CD4-positive, alpha-beta T cell treated with Interleukin-10 for 1 hour (primary cell): ENCODE measurements around the gene CD70.
A peak's percentile ranks its signal among the peaks of the same experiment; 100 is the strongest.
"Not testable (repeated sequence)": the region's sequence is repeated elsewhere in the genome, so short reads cannot be mapped to it uniquely, and the experiment has no call there.

Experiments
- DNase-seq: peaks from one replicate; pipeline ENCODE4 v3.0.0-alpha.2; 2020

Gene CD70

DNA sequence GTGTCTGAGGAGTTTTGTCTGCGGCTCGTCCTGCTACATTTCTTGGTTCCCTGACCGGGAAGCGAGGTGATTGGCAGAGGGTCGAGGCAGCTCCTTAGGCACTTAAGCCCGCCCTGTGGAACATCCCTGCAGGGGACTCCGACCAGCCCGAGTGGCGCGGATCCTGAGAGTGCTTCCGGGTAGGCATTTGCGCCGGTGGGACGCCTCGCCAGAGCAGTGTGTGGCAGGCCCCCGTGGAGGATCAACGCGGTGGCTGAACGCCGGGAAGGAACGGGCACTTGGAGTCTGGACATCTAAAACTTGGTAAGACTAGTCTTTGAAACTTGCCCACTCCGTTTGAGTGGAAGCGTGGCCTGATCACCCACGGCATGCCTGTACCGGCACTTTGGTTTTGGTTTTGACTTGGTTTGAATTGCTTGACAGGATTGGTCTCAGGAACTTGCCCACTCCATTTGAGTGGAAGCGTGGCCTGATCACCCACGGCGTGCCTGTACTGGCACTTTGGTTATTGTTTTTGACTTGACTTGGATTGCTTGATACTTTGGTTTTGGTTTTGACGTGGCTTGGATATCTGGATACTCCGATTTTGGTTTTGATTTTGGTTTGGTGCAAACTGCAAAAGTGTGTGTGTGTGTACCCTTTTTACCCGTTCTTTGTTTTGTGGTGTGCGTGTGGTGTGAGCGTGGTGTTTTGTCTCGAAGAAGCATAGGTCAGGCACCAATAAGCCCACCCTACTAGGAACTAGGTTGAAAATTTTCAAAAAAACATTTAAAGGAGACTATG is 6.7 kb upstream of the CD70 start:
- DNase-seq: not testable (repeated sequence)

DNA sequence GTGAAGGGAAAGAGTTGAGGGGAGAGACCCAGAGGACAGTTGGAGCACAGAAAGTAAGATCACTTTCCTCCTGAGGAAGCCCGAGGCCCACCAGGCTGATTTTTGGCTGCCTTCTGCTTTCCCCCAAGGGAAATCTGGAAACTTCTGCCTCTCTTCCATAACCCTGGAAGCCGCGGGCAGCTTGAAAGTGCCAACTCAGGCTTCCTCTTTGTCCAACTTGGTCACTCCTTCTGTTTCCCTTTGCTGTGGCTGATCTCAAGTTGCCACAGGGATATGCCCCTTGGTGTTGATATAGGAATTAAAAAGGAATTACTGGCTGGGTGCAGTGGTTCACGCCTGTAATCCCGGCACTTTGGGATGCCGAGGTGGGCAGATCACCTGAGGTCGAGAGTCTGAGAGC is 5.7 kb upstream of the CD70 start:
- no peak for DNase-seq

DNA sequence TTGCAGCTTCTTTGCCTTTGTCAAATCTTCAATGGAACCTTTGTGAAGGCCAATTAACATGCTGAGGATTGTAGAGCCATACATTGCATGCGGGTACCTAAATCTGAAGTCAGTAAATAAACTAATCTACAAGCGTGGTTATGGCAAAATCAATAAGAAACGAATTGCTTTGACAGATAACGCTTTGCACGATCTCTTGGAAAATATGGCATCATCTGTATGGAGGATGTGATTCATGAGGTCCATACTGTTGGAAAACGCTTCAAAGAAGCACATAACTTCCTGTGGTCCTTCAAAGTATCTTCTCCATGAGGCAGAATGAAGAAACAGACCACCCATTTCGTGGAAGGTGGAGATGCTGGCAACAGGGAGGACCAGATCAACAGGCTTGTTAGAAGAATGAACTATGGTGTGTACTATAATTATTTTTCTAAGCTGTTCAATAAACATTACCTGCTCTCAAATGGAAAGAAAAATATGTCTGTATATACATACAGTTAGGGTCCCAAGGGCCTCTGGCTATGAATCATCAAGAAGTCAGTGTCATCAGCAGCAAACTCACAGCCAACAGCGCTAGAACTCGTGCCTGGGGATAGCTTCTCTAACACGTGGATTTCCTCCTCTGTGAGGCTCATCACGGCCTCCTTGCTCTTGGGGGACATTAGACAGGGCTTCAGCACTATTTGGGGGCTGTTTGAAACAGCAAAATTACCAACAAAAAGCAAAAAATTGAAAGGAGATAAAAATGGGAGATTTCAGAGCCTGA is 2.9 kb upstream of the CD70 start:
- DNase-seq: no peak

- no peak for DNase-seq
Measured at GRCh38 chr19:6590258-6590826, 608 bp downstream of the CD70 start.

GRCh38 chr19:6589711-6590257 is 1.2 kb downstream of the CD70 start:
- no peak for DNase-seq

DNA sequence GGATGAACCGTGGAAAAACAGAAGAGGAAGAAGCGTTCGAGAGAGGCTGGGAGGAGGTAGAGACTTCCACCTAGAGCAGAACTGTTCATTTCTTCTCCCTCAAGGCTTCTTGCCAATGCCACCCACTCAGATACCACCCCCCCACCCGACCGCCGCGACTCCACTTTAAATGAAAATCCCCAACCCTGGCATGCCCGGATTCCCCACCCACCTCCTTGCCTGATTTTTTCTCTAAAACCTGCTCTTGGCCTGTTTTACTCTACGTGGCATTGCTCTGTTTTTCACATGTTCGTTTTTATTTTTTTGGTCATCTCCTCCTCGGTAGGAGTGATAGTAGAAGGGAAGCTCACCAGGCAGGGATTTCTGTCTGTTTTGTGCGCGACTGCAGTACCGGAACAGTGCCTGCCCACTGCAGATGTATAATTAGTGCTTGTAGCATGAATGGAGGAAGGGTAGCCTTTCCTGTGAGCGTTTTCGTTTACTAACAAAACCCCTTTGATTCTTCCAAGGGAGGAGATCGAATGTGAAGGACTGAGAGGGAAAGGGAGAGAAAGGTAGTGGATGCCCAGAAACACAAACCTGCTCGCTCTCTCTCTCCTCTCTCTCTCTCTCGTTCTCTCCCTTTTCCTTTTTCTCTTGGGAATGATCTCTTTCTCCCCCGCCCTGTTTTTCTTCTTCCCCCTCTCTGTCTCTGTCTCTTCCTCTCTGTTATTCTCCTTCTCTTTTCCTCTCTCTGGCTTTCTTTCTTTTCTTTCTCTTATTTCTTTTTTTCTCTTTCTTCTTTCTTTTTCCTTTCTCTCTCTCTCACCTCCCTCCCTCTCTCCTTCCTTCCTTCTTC is 2.2 kb downstream of the CD70 start:
- DNase-seq: no peak

GRCh38 chr19:6587998-6588507 is 2.9 kb downstream of the CD70 start:
- no peak for DNase-seq

DNA sequence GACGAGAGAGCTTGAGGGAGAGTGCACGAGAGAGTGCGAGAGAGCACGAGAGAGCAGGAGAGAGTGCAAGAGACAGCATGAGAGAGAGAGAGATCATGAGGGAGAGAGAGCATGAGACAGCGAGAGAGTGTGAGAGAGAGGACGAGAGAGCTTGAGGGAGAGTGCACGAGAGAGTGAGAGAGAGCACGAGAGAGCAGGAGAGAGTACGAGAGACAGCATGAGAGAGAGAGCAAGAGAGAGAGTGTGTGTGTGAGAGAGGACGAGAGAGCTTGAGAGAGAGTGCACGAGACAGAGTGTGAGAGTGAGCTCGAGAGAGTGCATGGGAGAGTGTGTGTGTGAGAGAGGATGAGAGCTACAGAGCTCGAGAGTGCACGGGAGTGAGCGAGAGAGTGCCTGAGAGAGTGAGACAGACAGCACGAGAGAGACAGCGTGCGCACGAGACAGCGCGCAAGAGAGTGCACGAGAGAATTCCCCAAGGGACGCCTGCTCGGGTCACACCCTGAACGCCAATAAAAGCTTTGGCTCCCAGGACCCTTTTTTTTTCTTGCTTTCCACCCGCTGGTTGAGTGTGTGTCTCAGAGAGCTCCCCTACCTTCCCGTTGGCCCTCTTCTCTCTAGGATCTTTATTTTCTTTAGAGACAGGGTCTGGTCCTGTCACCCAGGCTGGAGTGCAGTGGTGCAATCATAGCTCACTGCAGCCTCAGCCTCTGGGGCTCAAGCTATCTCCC is 3.7 kb downstream of the CD70 start:
- no peak for DNase-seq

- DNase-seq: no peak
Measured at GRCh38 chr19:6586726-6587092, 4.2 kb downstream of the CD70 start.

- DNase-seq: no peak
Measured at GRCh38 chr19:6586056-6586455, 4.9 kb downstream of the CD70 start.

- not testable (repeated sequence) for DNase-seq
Measured at GRCh38 chr19:6582515-6583484, 8.2 kb downstream of the CD70 start.

DNA sequence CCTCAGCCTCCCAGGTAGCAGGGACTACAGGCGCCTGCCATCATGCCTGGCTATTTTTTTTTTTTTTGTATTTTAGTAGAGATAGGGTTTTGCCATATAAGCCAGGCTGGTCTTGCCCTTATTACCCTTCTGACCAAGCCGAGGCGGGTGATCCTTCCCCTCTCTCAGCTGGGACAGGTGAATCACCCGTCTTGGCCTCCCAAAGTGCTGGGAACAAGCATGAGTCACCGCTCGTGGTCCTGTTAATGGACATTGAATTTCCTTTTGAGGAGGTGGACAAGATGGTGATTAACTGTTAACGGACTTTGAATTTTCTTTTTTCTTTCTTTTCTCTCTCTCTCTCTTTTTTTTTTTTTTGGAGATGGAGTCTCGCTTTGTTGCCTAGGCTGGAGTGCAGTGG is 10.6 kb downstream of the CD70 start:
- DNase-seq: no peak

DNA sequence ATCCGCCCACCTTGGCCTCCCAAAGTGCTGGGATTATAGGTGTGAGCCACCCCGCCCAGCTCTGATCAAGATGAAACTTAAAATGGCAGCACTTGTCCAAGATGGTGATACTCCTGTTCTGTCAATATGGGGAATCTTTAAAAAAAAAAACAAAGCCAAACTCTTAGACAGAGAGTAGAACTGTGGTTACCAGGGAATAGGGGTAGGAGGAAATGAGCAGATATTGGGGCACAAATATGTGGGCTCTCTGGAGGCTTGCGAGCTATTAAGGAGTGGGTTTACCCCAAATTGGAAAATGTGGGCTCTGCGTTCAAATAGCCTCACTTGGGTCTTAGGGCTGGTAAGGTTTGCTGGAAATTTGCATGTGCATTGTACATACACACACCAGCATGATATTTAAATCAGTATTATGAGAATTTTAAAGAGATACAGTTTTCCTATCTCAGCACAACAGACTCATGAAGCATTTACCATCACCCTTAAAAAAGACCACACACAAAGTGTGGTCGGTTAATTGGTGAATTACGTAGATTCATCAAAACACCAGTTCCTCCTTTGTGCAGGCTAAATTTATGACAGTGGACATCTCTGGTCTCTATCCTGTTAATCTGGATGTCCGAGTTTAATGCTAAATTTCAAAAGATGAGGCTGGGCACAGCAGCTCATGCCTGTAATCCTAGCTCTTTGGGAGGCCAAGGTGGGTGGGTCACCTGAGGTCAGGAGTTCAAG is 11.3 kb downstream of the CD70 start:
- no peak for DNase-seq

DNA sequence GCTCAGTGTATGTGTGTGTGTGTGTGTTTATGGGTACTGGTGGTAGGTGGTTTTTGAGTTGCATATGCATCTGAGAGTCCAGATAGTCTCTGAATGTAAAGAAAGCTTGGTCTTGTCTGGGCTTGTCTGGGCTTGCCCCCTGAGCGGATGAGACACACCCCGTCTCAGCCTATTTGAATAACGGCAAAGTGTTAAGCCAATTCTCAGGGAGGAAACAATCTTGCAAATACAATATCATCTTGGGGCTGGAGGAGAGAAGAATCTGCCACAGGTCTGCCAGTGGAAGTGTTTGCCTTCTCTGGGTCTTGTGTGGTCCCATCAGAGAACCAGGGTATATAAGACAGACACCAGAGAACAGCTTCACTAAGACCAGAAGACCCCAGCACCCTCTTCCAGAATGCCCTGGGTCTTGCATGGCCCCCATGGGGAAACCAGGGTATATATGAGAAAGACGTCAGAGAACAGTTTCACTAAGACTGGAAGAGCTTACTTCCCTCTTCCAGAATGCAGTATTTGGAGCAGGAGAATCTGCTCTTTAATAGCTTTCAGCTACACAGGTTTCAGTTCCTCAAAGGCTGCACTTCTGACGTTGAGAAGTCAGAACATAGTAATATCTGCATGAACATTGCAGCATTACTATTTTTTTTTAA is 13.3 kb downstream of the CD70 start:
- DNase-seq: peak; percentile 40

GRCh38 chr19:6576869-6577475 is 14.0 kb downstream of the CD70 start:
- no peak for DNase-seq

DNA sequence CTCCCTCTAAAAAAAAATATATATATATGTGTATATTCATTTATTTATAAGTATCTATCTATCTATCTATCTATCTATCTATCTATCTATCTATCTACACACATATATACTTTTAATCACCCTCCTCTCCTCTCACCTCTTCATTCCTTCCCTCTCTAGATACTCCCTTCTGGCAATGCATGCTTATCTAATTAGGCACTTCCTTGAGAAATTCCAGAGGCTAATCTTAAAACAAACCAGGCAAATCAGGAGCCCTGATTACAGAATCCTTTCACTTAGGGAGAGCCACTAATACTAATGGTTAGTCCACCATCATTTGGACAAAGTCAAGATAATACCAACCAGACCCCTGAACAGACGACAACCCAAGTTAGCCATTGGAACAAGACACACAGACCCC is 17.6 kb downstream of the CD70 start:
- DNase-seq: no peak

DNA sequence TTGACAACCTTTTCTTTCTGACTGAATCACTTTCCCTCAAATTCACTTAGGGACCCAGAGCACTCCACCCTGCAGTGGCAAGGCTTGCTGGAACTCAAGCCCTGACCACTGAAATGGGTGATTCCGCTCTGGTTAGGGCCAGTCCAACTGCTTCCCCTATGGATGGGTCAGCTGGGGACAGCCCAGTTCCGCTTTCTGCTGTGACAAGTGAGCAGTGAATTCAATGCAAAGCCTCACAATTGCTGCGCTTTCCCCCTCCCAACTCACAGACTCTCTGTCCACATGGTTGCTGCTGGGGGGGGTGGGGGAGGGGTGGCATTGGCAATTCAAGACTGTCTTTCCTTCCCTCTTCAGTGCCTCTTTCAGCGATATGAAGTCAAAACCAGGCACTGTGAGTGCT is 18.7 kb downstream of the CD70 start:
- no peak for DNase-seq

DNA sequence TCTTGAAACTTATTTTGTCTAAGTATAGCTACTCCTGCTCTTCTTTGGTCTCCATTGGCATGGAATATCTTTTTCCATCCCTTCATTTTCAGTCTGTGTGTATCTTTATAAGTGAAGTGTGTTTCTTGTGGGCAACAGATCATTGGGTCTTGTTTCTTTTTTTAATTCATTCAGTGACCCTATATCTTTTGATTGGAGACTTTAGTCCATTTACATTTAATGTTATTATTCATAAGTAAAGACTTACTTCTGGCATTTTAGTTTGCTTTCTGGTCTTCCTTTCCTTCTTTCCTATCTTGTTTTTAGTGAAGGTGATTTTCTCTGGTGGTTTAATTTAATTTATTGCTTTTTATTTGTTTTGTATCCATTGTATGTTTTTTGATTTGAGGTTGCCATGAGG is 19.8 kb downstream of the CD70 start:
- no peak for DNase-seq

- DNase-seq: no peak
Measured at GRCh38 chr19:6570764-6571163, 20.2 kb downstream of the CD70 start.
